Brain microvascular endothelial cell (primary cell): ENCODE results near the gene BRSK2.

ENCODE experiments used
- DNase-seq: peaks from one replicate; pipeline ENCODE4 v3.0.0-alpha.2; 2020
- H3K27ac ChIP-seq: fragments of 250-450 bp; sonication (Bioruptor Pico); 2 replicates; pipeline ENCODE4 v1.5.1; 2020; ENCODE audit warnings: mild to moderate bottlenecking, moderate library complexity
- H3K27me3 ChIP-seq: fragments of 250-450 bp; sonication (Bioruptor Pico); replicated peaks from 2 replicates; pipeline ENCODE4 v1.5.1; 2020; ENCODE audit warnings: mild to moderate bottlenecking
- H3K36me3 ChIP-seq: fragments of 250-450 bp; sonication (Bioruptor Pico); replicated peaks from 2 replicates; pipeline ENCODE4 v1.5.1; 2020; ENCODE audit warnings: mild to moderate bottlenecking
- H3K4me3 ChIP-seq: 2 replicates; pipeline ENCODE4 v1.5.1; 2011; ENCODE audit warnings: low read depth, mild to moderate bottlenecking, control low read depth, low read length, moderate library complexity
- CTCF ChIP-seq: IDR thresholded peaks from 2 replicates; pipeline ENCODE4 v1.5.1; 2011; ENCODE audit warnings: low read depth, mild to moderate bottlenecking, moderate library complexity, low read length, control low read depth, inconsistent platforms; ENCODE audit errors: missing control alignments
- in situ Hi-C: cut with HindIII; loops from 2 replicates; pipeline ENCODE4 v1.10.0; 2017; ENCODE audit warnings: low sequenced_read_pairs, low pct_ligation_motif_present

The BRSK2 gene

GRCh38 chr11:1480555-1481482 is 91.1 kb downstream of the BRSK2 start:
- Histone ChIP-seq H3K27ac (no peak overlapping the region), H3K4me3 (no peak overlapping the region), H3K36me3 (peaks cover 13% of the 10 kb centered on the region), H3K27me3 (no peaks in the 10 kb centered on the region)
- in situ Hi-C loops = no loop called here
- no peak for TF ChIP-seq CTCF
- DNase-seq = no peak

- no peak for TF ChIP-seq CTCF
- no peak for DNase-seq
- no peak overlapping the region for H3K4me3 ChIP-seq
- H3K27me3 ChIP-seq = no peaks in the 10 kb centered on the region
- H3K27ac ChIP-seq = no peak overlapping the region
- H3K36me3 ChIP-seq = peaks cover 13% of the 10 kb centered on the region
- in situ Hi-C loops = no loop called here
Measured at GRCh38 chr11:1481483-1481825, 91.7 kb downstream of the BRSK2 start.

GRCh38 chr11:1481861-1482441 is 92.2 kb downstream of the BRSK2 start:
- H3K36me3 ChIP-seq = peaks cover 9% of the 10 kb centered on the region
- H3K4me3 ChIP-seq = no peak overlapping the region
- TF ChIP-seq CTCF = no peak
- no peaks in the 10 kb centered on the region for H3K27me3 ChIP-seq
- DNase-seq = no peak
- in situ Hi-C loops = no loop called here
- H3K27ac ChIP-seq = no peak overlapping the region

- no peak for DNase-seq
- in situ Hi-C loops = no loop called here
- no peak overlapping the region for H3K27ac ChIP-seq
Measured at GRCh38 chr11:1482581-1483444, 93.1 kb downstream of the BRSK2 start.

More at GRCh38 chr11:1482581-1483444, 93.1 kb downstream of the BRSK2 start:
- no peaks in the 10 kb centered on the region for H3K27me3 ChIP-seq
- no peak for TF ChIP-seq CTCF
- H3K36me3 ChIP-seq = peaks cover 9% of the 10 kb centered on the region
- H3K4me3 ChIP-seq = no peak overlapping the region
